BE2C (cell line): ENCODE data around the gene C8G.

Experiments
- DNase-seq: peaks from one replicate; pipeline ENCODE4 v3.0.0-alpha.2; 2020
- H3K27me3 ChIP-seq: fragments of 250-450 bp; sonication (Bioruptor Pico); 2 replicates; pipeline ENCODE4 v1.5.1; 2020; ENCODE audit warnings: mild to moderate bottlenecking
- H3K36me3 ChIP-seq: fragments of 250-450 bp; sonication (Bioruptor Pico); 2 replicates; pipeline ENCODE4 v1.5.1; 2020; ENCODE audit warnings: mild to moderate bottlenecking
- H3K4me1 ChIP-seq: fragments of 250-450 bp; sonication (Bioruptor Pico); 2 replicates; pipeline ENCODE4 v1.5.1; 2020
- H3K4me3 ChIP-seq: 2 replicates; pipeline ENCODE4 v1.5.1; 2011; ENCODE audit warnings: low read depth, low read length
- H3K9me3 ChIP-seq: fragments of 250-450 bp; sonication (Bioruptor Pico); 2 replicates; pipeline ENCODE4 v1.5.1; 2020
- CTCF ChIP-seq: IDR thresholded peaks from 2 replicates; pipeline ENCODE4 v1.5.1; 2012; ENCODE audit warnings: mild to moderate bottlenecking, low read depth, low read length

The C8G gene

DNA sequence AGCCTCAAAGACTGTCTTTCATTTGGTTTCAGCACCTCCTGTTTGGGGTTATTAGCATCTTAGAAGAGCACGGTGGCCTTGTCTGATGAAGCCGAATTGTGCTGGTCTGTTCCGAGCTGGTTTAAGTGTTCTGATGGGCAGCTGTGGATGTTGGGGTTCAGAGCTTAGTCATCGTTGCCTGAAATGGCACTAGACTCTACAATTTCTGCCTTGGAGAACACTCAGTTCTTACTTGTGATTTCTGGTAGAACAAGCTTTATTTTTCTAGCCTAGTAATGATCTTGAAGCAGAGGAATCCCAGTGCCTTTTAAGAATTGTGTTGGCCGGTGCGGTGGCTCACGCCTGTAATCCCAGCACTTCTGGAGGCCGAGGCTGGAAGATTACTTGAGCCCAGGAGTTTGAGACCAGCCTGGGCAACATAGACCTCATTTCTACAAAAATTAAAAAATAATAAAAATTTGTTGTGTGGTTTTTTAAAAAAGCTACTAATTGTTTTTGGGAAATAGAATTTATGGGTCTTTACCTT, 8.3 kb upstream of the C8G start:
- no peak for TF ChIP-seq CTCF
- no peaks in the 10 kb centered on the region for H3K4me1 ChIP-seq
- no peak for DNase-seq
- peaks cover 40% of the 10 kb centered on the region for H3K36me3 ChIP-seq
- H3K4me3 ChIP-seq = no peak overlapping the region
- H3K27me3 ChIP-seq = no peaks in the 10 kb centered on the region
- H3K9me3 ChIP-seq = no peaks in the 10 kb centered on the region

DNA sequence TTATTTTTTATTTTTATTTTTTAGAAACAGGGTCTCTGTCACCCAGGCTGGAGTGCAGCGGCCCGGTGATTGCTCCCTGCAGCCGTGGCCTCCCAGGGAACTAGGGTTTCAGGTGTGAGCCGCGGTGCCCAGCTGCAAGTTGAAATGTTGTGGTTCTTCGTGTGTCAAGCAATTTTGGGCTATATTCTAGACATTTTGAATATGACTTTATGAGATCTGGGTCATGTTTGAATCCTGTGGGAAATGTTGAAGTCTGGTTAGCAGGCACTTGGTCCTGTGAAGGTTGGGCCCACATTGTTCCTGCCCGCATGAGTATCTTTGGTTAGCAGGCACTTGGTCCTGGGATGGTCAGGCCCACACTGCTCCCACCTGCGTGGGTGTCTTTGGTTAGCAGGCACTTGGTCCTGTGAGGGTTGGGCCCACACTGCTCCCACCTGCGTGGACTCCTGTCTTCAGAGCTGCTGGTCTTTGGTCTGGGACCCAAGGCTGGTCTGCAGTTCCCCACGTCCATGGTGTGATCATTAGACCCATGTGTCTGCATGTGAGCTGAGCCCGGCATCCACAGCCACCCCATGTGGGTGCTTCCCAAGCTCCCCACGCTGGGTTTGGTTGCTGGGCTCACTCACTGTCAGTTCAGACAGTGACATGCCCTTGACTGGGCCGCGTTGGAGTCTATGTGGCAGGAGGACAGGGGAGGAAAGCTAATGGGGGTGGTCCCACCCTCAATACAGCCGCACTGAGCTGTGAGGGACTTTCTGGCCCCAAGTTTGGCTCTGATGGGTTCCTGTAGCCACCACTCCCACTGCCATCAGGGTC, 7.6 kb upstream of the C8G start:
- Histone ChIP-seq H3K4me3 (no peak overlapping the region), H3K9me3 (no peaks in the 10 kb centered on the region), H3K27me3 (no peaks in the 10 kb centered on the region), H3K36me3 (peaks cover 44% of the 10 kb centered on the region), H3K4me1 (no peaks in the 10 kb centered on the region)
- DNase-seq = no peak
- TF ChIP-seq CTCF = no peak

- DNase-seq = no peak
- Histone ChIP-seq H3K36me3 (peaks cover 47% of the 10 kb centered on the region), H3K4me1 (no peaks in the 10 kb centered on the region), H3K27me3 (no peaks in the 10 kb centered on the region), H3K9me3 (no peaks in the 10 kb centered on the region), H3K4me3 (no peak overlapping the region)
- no peak for TF ChIP-seq CTCF
Observed at GRCh38 chr9:136939431-136939995, 5.5 kb upstream of the C8G start.

DNA sequence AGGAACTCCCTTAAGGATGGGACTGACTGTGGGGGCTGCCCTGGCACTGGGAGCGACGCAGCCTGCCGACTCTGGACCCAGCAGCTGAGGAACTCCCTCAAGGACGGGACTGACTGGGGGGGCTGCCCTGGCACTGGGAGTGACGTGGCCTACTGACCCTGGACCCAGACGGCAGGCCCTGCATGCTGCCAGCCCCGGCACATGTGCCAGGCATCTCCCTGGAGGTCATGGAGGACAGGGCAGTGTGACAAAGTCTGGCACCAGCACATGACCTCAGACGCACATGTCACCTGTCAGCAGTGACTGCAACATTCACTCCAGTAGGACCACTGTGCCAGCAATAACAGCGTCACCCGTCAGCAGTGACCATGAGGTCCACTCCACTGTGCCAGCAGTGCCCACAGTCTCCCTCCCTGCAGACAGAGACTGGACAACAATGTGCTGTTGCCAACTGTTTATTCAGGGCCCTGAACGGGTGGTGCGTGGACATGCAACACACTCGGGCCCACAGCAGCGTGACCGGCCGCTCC, 5.0 kb upstream of the C8G start:
- DNase-seq = no peak
- H3K9me3 ChIP-seq = no peaks in the 10 kb centered on the region
- no peaks in the 10 kb centered on the region for H3K27me3 ChIP-seq
- TF ChIP-seq CTCF = no peak
- H3K36me3 ChIP-seq = peaks cover 44% of the 10 kb centered on the region
- no peaks in the 10 kb centered on the region for H3K4me1 ChIP-seq
- H3K4me3 ChIP-seq = no peak overlapping the region

- TF ChIP-seq CTCF = no peak
- Histone ChIP-seq H3K27me3 (no peaks in the 10 kb centered on the region), H3K36me3 (peaks cover 44% of the 10 kb centered on the region), H3K4me1 (no peaks in the 10 kb centered on the region), H3K9me3 (no peaks in the 10 kb centered on the region), H3K4me3 (no peak overlapping the region)
- peak; percentile 17 for DNase-seq
Observed at GRCh38 chr9:136940526-136941230, 4.4 kb upstream of the C8G start.
